A673 (cell line): ENCODE results near the gene KRTAP5-10. TPM values are rescaled to one million over a fixed set of nuclear protein-coding genes. Genes with fewer than 3 reads are reported as not detected.
"Not testable (repeated sequence)": the region's sequence is repeated elsewhere in the genome, so short reads cannot be mapped to it uniquely, and the experiment has no call there.

Source experiments
- BruUV-seq: library from RNA; stranded (reverse); fragments of 400-500 nt; replicated peaks from 2 replicates; lab custom pipeline; 2021; lab: Mats Ljungman, UMichigan
- CTCF ChIA-PET: fragments of 300-600 bp; sonication (Branson Sonifier 250); formaldehyde crosslinking; loops from one replicate; lab custom pipeline; 2022; ENCODE audit warnings: antibody characterized with exemption; lab: Charles Lee
- POLR2A ChIA-PET: fragments of 300-600 bp; sonication (Branson Sonifier 250); formaldehyde crosslinking; loops from one replicate; lab custom pipeline; 2022; ENCODE audit warnings: antibody characterized with exemption; ENCODE audit not compliant: low non-redundant PET; lab: Charles Lee
- DNase-seq: peaks from one replicate; pipeline ENCODE4 v3.0.0-alpha.2; 2015; ENCODE audit warnings: low spot score
- H3K27ac ChIP-seq: fragments of 200-600 bp; sonication (generic); 2 replicates; pipeline ENCODE4 v1.5.1; 2016; ENCODE audit warnings: mixed run types, low read depth, mild to moderate bottlenecking, mixed read lengths, antibody characterized with exemption, low read length; ENCODE audit not compliant: poor library complexity, severe bottlenecking
- H3K27me3 ChIP-seq: fragments of 200-600 bp; sonication (generic); replicated peaks from 2 replicates; pipeline ENCODE4 v1.6.1; 2017; ENCODE audit warnings: mixed run types, low read depth, mild to moderate bottlenecking, mixed read lengths, antibody characterized with exemption, low read length; ENCODE audit not compliant: insufficient read depth, poor library complexity
- H3K36me3 ChIP-seq: fragments of 200-600 bp; sonication (generic); 2 replicates; pipeline ENCODE4 v1.6.1; 2016; ENCODE audit warnings: mixed run types, mild to moderate bottlenecking, mixed read lengths, antibody characterized with exemption, low read length; ENCODE audit not compliant: insufficient read depth, poor library complexity, severe bottlenecking
- H3K4me1 ChIP-seq: fragments of 200-600 bp; sonication (generic); 2 replicates; pipeline ENCODE4 v1.6.1; 2017; ENCODE audit warnings: mixed run types, mild to moderate bottlenecking, mixed read lengths, antibody characterized with exemption, low read length; ENCODE audit not compliant: insufficient read depth, poor library complexity, severe bottlenecking
- H3K4me3 ChIP-seq: fragments of 200-600 bp; sonication (generic); 2 replicates; pipeline ENCODE4 v1.5.1; 2016; ENCODE audit warnings: low read depth, mixed run types, mild to moderate bottlenecking, mixed read lengths, low read length; ENCODE audit not compliant: poor library complexity, severe bottlenecking
- H3K9me3 ChIP-seq: fragments of 200-600 bp; sonication (generic); 2 replicates; pipeline ENCODE4 v1.6.1; 2016; ENCODE audit warnings: mixed run types, low read depth, mild to moderate bottlenecking, mixed read lengths, antibody characterized with exemption, low read length; ENCODE audit not compliant: poor library complexity, severe bottlenecking
- EZH2 ChIP-seq: fragments of 200-600 bp; sonication (generic); IDR thresholded peaks from 2 replicates; pipeline ENCODE4 v1.6.1; 2017; ENCODE audit warnings: borderline replicate concordance, low read depth, mild to moderate bottlenecking, mixed read lengths, antibody characterized with exemption, low read length; ENCODE audit not compliant: poor library complexity, severe bottlenecking
- intact Hi-C: fragments of 100-400 bp; cut with micrococcal nuclease; formaldehyde crosslinking; loops from one replicate; pipeline ENCODE4 v1.10.0; 2022; ENCODE audit not compliant: unreplicated experiment
- total RNA-seq: library from RNA; stranded (reverse); gene quantifications from 2 replicates; pipeline ENCODE4 v1.2.3, GENCODE V29; 2021
- TF ChIP-seq, protein P1 (sequence below): fragments of 300-800, 200-600 bp; sonication (generic); conservative IDR thresholded peaks from 2 replicates; pipeline ENCODE4 v1.5.1; 2017; ENCODE audit warnings: low read depth, mild to moderate bottlenecking, antibody characterized with exemption, low read length, moderate library complexity, mixed read lengths

Gene KRTAP5-10
- total RNA-seq, 1 experiment from 2014 or later: not detected

DNA sequence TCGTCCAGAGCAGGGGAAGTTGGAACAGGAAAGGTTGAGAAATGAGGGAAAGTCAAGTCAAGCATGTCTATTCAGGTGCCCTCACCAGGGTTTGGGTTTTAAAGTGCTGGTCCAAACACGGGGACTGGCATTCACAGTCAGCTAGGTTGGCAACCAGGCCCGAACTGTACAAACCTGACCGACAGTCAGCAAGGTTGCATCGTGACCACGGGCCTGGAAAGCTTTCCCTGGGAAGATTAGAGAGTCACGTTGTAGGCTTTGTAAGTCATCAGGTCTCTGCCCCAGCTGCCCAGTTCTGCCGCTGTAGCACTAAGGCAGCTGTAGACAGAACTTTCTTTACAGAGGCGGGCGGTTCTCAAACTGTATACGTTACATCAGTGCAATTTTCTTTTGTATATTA is 7.4 kb downstream of the KRTAP5-10 start:
- CTCF ChIA-PET: no interaction called here
- BruUV-seq: no TSS peak

DNA sequence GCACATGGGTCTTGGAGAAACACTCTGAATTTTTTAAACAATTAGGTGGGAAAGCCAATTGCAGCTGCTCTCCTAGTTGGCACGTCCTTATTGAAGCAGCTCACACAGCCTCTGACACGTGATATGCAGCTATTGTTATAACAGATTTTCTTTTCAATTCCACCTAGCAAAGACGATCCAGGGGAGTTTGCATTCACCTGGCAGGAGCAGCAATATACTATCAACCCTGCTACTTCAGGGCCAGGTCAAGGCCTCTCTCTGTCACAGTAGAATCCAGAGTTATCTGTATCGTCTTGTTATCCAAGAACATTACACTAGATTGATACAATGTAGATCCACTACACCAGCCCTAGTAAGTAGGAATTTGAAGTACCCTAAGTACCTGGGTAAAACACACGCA is 9.1 kb downstream of the KRTAP5-10 start:
- Histone ChIP-seq H3K36me3 (no peaks in the 10 kb centered on the region), H3K27ac (no peak overlapping the region), H3K4me1 (no peaks in the 10 kb centered on the region), H3K4me3 (no peak overlapping the region), H3K27me3 (no peaks in the 10 kb centered on the region), H3K9me3 (no peaks in the 10 kb centered on the region)
- ChIA-PET POLR2A (no interaction called here), CTCF (no interaction called here)
- TF ChIP-seq EZH2: no peak
- TF ChIP-seq, protein P1, sequence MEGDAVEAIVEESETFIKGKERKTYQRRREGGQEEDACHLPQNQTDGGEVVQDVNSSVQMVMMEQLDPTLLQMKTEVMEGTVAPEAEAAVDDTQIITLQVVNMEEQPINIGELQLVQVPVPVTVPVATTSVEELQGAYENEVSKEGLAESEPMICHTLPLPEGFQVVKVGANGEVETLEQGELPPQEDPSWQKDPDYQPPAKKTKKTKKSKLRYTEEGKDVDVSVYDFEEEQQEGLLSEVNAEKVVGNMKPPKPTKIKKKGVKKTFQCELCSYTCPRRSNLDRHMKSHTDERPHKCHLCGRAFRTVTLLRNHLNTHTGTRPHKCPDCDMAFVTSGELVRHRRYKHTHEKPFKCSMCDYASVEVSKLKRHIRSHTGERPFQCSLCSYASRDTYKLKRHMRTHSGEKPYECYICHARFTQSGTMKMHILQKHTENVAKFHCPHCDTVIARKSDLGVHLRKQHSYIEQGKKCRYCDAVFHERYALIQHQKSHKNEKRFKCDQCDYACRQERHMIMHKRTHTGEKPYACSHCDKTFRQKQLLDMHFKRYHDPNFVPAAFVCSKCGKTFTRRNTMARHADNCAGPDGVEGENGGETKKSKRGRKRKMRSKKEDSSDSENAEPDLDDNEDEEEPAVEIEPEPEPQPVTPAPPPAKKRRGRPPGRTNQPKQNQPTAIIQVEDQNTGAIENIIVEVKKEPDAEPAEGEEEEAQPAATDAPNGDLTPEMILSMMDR: no peak
- DNase-seq: no peak
- intact Hi-C loops: no loop called here
- BruUV-seq: no TSS peak

More for the DNA sequence above, 7.4 kb downstream of the KRTAP5-10 start:
- POLR2A ChIA-PET: no interaction called here
- Histone ChIP-seq H3K4me1 (no peaks in the 10 kb centered on the region), H3K4me3 (no peak overlapping the region), H3K36me3 (no peaks in the 10 kb centered on the region), H3K27ac (no peak overlapping the region), H3K27me3 (no peaks in the 10 kb centered on the region), H3K9me3 (no peaks in the 10 kb centered on the region)
- intact Hi-C loops: no loop called here
- DNase-seq: no peak
- TF ChIP-seq, protein P1: no peak
- TF ChIP-seq EZH2: no peak

DNA sequence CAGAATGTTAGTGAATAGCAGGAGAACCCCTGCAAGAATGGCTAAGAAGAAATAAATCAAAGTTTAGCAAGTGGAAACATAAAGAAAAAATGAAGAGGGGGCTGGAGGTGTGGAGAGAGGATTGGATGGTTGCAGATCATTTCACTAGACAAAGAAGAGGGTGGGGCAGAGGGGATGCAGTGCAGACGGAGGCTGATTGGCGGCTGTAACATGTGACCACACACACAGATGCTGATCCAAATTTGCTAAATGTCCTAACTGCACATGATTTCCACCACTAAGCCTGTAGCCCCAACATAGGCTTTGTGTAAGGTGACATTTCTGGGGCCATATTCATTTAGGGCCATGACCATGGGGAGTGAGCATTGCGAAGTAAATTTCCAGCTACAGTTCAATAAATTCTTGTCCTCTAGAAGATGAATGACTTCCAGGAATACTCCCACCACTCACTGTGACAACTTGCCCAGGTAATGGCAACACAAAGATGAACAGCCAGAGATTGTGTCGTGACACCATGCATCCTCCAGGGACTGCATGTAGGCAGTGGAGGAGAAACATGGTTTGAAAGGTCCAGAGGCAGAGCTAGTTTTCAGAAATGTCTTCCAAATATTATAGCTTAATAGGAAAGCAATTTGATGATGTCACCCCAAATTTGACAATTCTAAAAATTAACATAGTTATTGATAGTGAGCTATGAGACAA is 10.5 kb downstream of the KRTAP5-10 start:
- Histone ChIP-seq H3K4me1 (peaks cover 4% of the 10 kb centered on the region), H3K36me3 (no peaks in the 10 kb centered on the region), H3K9me3 (no peaks in the 10 kb centered on the region), H3K27ac (no peak overlapping the region), H3K27me3 (no peaks in the 10 kb centered on the region), H3K4me3 (no peak overlapping the region)
- intact Hi-C loops: no loop called here
- no TSS peak for BruUV-seq
- TF ChIP-seq, protein P1: no peak
- TF ChIP-seq EZH2: no peak
- ChIA-PET CTCF (no interaction called here), POLR2A (no interaction called here)
- no peak for DNase-seq

DNA sequence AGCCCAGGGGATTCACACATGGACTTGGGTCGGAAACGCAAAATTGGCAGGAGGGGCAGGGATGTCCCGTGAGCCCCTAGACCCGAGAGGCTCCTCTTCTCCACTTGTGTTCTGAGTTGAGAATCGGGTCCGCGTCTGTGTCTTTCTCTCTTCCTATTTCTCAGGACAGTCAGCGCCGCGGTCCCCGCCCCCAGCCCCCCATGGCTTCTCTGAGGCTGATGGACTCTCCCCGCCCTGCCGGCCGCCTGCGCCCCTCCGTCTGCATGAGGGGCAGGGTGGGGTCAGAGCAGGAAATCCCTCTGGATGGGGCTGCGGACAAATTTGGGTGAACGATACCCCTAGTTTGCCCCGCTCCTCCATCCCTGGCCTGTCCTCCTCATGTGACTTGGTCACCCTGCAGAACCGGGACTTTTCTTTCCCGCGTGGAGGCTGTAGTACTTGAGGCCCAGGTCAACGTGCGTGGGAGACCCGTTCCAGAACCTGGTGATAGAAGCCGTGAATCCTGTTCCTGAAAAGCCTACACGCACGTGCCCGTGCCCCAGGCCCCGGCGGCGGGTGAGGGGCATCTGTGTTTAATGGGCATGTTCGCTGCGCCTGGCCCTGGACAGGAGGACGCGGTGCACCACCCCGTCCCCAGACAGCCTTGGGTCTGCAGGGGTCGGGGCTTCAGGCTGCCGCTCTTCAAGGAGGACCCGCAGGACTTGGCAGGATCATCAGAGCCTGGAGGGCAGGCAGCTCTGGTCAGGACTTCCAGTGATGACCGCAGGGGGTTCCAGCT is 11.5 kb downstream of the KRTAP5-10 start:
- CTCF ChIA-PET, intact Hi-C loops, H3K27ac ChIP-seq, H3K4me1 ChIP-seq, BruUV-seq, H3K9me3 ChIP-seq, DNase-seq, H3K36me3 ChIP-seq, POLR2A ChIA-PET, H3K4me3 ChIP-seq, H3K27me3 ChIP-seq: not testable (repeated sequence)
